DND-41 (cell line): Measurements from ENCODE around the gene STARD4.

Source experiments
- CTCF ChIP-seq: IDR thresholded peaks from 2 replicates; pipeline ENCODE4 v1.5.1; 2012; ENCODE audit warnings: borderline replicate concordance, low read length, moderate library complexity, mild to moderate bottlenecking; ENCODE audit not compliant: poor library complexity, severe bottlenecking; ENCODE audit errors: extremely low read depth
- EZH2 ChIP-seq: IDR thresholded peaks from 3 replicates; pipeline ENCODE4 v1.6.1; 2012; ENCODE audit warnings: borderline replicate concordance, low read depth, mild to moderate bottlenecking, moderate library complexity, low read length, inconsistent platforms; ENCODE audit not compliant: severe bottlenecking

- TF ChIP-seq CTCF, result no peak
- TF ChIP-seq EZH2, result no peak
These were observed 47.3 kb upstream of the STARD4 start for GRCh38 chr5:111559680-111560079.
